HCT116 (cell line): ENCODE results near the gene CUL5. TPM values are rescaled to one million over a fixed set of nuclear protein-coding genes. Genes with fewer than 3 reads are reported as not detected.

Source experiments
- ATAC-seq: fragments of 200-7000 bp; cut with Tn5 transposase; 2 replicates; pipeline ENCODE4 v1.9.1; 2020; ENCODE audit warnings: mild to moderate bottlenecking, moderate library complexity
- BruUV-seq: library from RNA; stranded (reverse); fragments of 400-500 nt; replicated peaks from 2 replicates; lab custom pipeline; 2021; lab: Mats Ljungman, UMichigan
- CTCF ChIA-PET: fragments of 300-600 bp; sonication (Branson Sonifier 250); formaldehyde crosslinking; loops from one replicate; lab custom pipeline; 2021; ENCODE audit warnings: antibody characterized with exemption; lab: Charles Lee
- POLR2A ChIA-PET: fragments of 300-600, 350-600 bp; sonication (Branson Sonifier 250); formaldehyde crosslinking; loops from one replicate; lab custom pipeline; 2021; ENCODE audit warnings: antibody characterized with exemption; lab: Charles Lee
- RAD21 ChIA-PET, 2 experiments: fragments of 300-600 bp; sonication (Branson Sonifier 250); formaldehyde crosslinking; loops; one replicate each; lab custom pipeline; 2023; ENCODE audit warnings: low total read pairs in 2 of 2; ENCODE audit not compliant: uncharacterized antibody in 2 of 2, unreplicated experiment in 2 of 2, low non-redundant PET in 1 of 2; lab: Charles Lee
- DNase-seq: peaks from one replicate; pipeline ENCODE4 v3.0.0-alpha.2; 2010; ENCODE audit warnings: low read depth, low spot score
- H2AFZ ChIP-seq: fragments of 200-600 bp; shearing (Covaris generic), sonication (generic); 2 replicates; pipeline ENCODE4 v1.6.1; 2017; ENCODE audit warnings: low read depth, mixed run types, mixed read lengths, antibody characterized with exemption, low read length; ENCODE audit not compliant: poor library complexity, severe bottlenecking
- H3K27ac ChIP-seq: 2 replicates; pipeline ENCODE4 v1.5.1; 2012; ENCODE audit warnings: low read depth, low read length
- H3K27me3 ChIP-seq: fragments of 200-600 bp; sonication (generic); 2 replicates; pipeline ENCODE4 v1.6.1; 2016; ENCODE audit warnings: mixed run types, low read length, mixed read lengths; ENCODE audit not compliant: insufficient read depth
- H3K36me3 ChIP-seq, 2 experiments: fragments of 200-500 bp in 1 of 2; fragments of 200-600 bp in 1 of 2; sonication (Bioruptor generic) in 1 of 2; sonication (generic) in 1 of 2; 2 replicates each; pipeline versions ENCODE4 v1.5.1 to v1.6.1; 2014 to 2016; ENCODE audit warnings: low read length in 2 of 2, inconsistent platforms in 1 of 2, mixed read lengths in 1 of 2, mixed run types in 1 of 2; ENCODE audit not compliant: insufficient read depth in 2 of 2, control insufficient read depth in 1 of 2
- H3K4me1 ChIP-seq, 2 experiments: fragments of 200-600 bp in 1 of 2; sonication (generic) in 1 of 2; 2 replicates each; pipeline versions ENCODE4 v1.5.1 to v1.6.1; 2012 to 2017; ENCODE audit warnings: low read length in 2 of 2, inconsistent platforms in 1 of 2, mild to moderate bottlenecking in 1 of 2, mixed read lengths in 1 of 2, mixed run types in 1 of 2, moderate library complexity in 1 of 2; ENCODE audit not compliant: insufficient read depth in 2 of 2, control insufficient read depth in 1 of 2
- H3K4me2 ChIP-seq: fragments of 200-600 bp; sonication (generic); 2 replicates; pipeline ENCODE4 v1.6.1; 2017; ENCODE audit warnings: mixed run types, low read length, mixed read lengths
- H3K4me3 ChIP-seq, 2 experiments: fragments of 200-600 bp in 1 of 2; sonication (generic) in 1 of 2; replicated peaks in 1 of 2; 2 replicates each; pipeline ENCODE4 v1.5.1; 2011 to 2016; ENCODE audit warnings: low read length in 2 of 2, control low read depth in 1 of 2, low read depth in 1 of 2, mild to moderate bottlenecking in 1 of 2, mixed read lengths in 1 of 2, mixed run types in 1 of 2
- H3K79me2 ChIP-seq: fragments of 200-600 bp; sonication (generic); 2 replicates; pipeline ENCODE4 v1.6.1; 2017; ENCODE audit warnings: mild to moderate bottlenecking, mixed run types, low read length, moderate library complexity, mixed read lengths; ENCODE audit not compliant: insufficient read depth
- H3K9ac ChIP-seq: fragments of 200-600 bp; sonication (generic); 2 replicates; pipeline ENCODE4 v1.6.1; 2016; ENCODE audit warnings: low read length, mixed read lengths
- H3K9me2 ChIP-seq: fragments of 200-600 bp; sonication (generic), shearing (Covaris generic); 2 replicates; pipeline ENCODE4 v1.6.1; 2017; ENCODE audit warnings: mixed run types, mild to moderate bottlenecking, moderate library complexity; ENCODE audit not compliant: insufficient read depth
- H3K9me3 ChIP-seq, 2 experiments: fragments of 200-500 bp in 1 of 2; fragments of 200-600 bp in 1 of 2; sonication (Bioruptor generic) in 1 of 2; sonication (generic) in 1 of 2; 2 replicates each; pipeline ENCODE4 v1.6.1; 2014 to 2017; ENCODE audit warnings: low read length in 2 of 2, mixed read lengths in 2 of 2, inconsistent platforms in 1 of 2, low read depth in 1 of 2, mild to moderate bottlenecking in 1 of 2, mixed run types in 1 of 2, moderate library complexity in 1 of 2; ENCODE audit not compliant: control insufficient read depth in 1 of 2, insufficient read depth in 1 of 2
- H4K20me1 ChIP-seq: fragments of 200-600 bp; sonication (generic), shearing (Covaris generic); 2 replicates; pipeline ENCODE4 v1.6.1; 2017; ENCODE audit warnings: mixed run types, mild to moderate bottlenecking, moderate library complexity; ENCODE audit not compliant: insufficient read depth
- CBX3 ChIP-seq: IDR thresholded peaks from 2 replicates; pipeline ENCODE4 v1.6.1; 2012; ENCODE audit warnings: low read depth
- CEBPB ChIP-seq: IDR thresholded peaks from 2 replicates; pipeline ENCODE4 v1.6.1; 2012; ENCODE audit warnings: low read depth
- EGR1 ChIP-seq: IDR thresholded peaks from 2 replicates; pipeline ENCODE4 v1.6.1; 2012; ENCODE audit warnings: low read depth
- EZH2 ChIP-seq: fragments of 200-600 bp; sonication (generic); IDR thresholded peaks from 2 replicates; pipeline ENCODE4 v1.6.1; 2017; ENCODE audit warnings: antibody characterized with exemption, mixed run types
- EZH2phosphoT487 ChIP-seq: fragments of 200-600 bp; IDR thresholded peaks from 2 replicates; pipeline ENCODE4 v1.6.1; 2018; ENCODE audit warnings: antibody characterized with exemption, borderline replicate concordance
- JUND ChIP-seq: IDR thresholded peaks from 2 replicates; pipeline ENCODE4 v1.6.1; 2012
- POLR2AphosphoS5 ChIP-seq: IDR thresholded peaks from 2 replicates; pipeline ENCODE4 v1.6.1; 2011; ENCODE audit warnings: mild to moderate bottlenecking, low read depth, low read length, moderate library complexity
- REST ChIP-seq: IDR thresholded peaks from 2 replicates; pipeline ENCODE4 v1.6.1; 2012; ENCODE audit warnings: low read depth
- SP1 ChIP-seq: IDR thresholded peaks from 2 replicates; pipeline ENCODE4 v1.6.1; 2012; ENCODE audit warnings: low read depth
- TCF7L2 ChIP-seq: IDR thresholded peaks from 2 replicates; pipeline ENCODE4 v1.7.0; 2011; ENCODE audit warnings: borderline replicate concordance, inconsistent platforms; ENCODE audit not compliant: insufficient read depth, insufficient read length; ENCODE audit errors: extremely low read depth
- YY1 ChIP-seq: IDR thresholded peaks from 2 replicates; pipeline ENCODE4 v1.6.1; 2011; ENCODE audit warnings: low read length, low read depth, moderate library complexity, mild to moderate bottlenecking; ENCODE audit not compliant: insufficient replicate concordance; ENCODE audit errors: extremely low read depth
- ZBTB33 ChIP-seq: IDR thresholded peaks from 2 replicates; pipeline ENCODE4 v1.6.1; 2011; ENCODE audit warnings: mild to moderate bottlenecking, low read length, moderate library complexity; ENCODE audit not compliant: insufficient replicate concordance; ENCODE audit errors: extremely low read depth
- intact Hi-C: fragments of 100-400 bp; cut with micrococcal nuclease; formaldehyde crosslinking; loops from 2 replicates; pipeline ENCODE4 v1.10.0; 2022
- total RNA-seq: library from RNA; stranded (reverse); gene quantifications from one replicate; pipeline ENCODE4 v1.2.1, GENCODE V29; 2021; ENCODE audit not compliant: unreplicated experiment
- TF ChIP-seq, protein P1 (sequence below), 3 experiments: fragments of 200-600 bp in 1 of 3; sonication (generic) in 1 of 3; IDR thresholded peaks in 2 of 3; conservative IDR thresholded peaks in 1 of 3; 2 replicates each; pipeline ENCODE4 v1.5.1; 2012 to 2017; ENCODE audit warnings: low read depth in 2 of 3, low read length in 2 of 3, antibody characterized with exemption in 1 of 3, borderline replicate concordance in 1 of 3, control low read depth in 1 of 3, mild to moderate bottlenecking in 1 of 3, mixed read lengths in 1 of 3, mixed run types in 1 of 3, moderate library complexity in 1 of 3; ENCODE audit not compliant: insufficient read depth in 1 of 3
- TF ChIP-seq, protein P2 (sequence below): IDR thresholded peaks from 2 replicates; pipeline ENCODE4 v1.6.1; 2012

CUL5 gene
- total RNA-seq, 1 experiment from 2014 or later, result 41.9 TPM

DNA sequence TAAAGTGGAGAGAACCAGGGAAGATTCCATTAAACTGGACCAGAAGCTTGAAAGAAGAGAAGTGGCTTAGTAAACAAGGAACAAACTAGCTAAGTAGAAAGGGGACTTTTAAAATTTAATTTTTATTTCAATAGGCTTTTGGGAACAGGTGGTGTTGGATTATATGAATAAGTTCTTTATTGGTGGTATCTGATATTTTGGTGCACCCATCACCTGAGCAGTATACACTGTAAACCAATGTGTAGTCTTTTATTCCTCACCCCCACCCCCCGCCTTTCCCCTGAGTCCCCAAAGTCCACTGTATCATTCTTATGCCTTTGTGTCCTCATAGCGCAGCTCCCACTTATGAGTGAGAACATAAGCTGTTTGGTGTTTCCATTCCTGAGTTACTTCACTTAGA is 120.1 kb downstream of the CUL5 start:
- Histone ChIP-seq H3K36me3 (peaks cover 1 to 4% of the 10 kb centered on the region in 2 experiments; a peak in 1 of 4 replicates), H3K4me1 (peaks cover 2 to 3% of the 10 kb centered on the region in 2 experiments; a peak in 3 of 4 replicates), H3K9me3 (no peaks in the 10 kb centered on the region), H3K4me3 (no peak overlapping the region), H3K9me2 (no peaks in the 10 kb centered on the region), H3K4me2 (no peak overlapping the region), H2AFZ (no peak overlapping the region), H3K27ac (no peak overlapping the region), H3K27me3 (no peaks in the 10 kb centered on the region), H3K9ac (no peak overlapping the region), H4K20me1 (no peaks in the 10 kb centered on the region), H3K79me2 (peaks cover 71% of the 10 kb centered on the region)
- intact Hi-C loops, result no loop called here
- BruUV-seq, result no TSS peak
- TF ChIP-seq POLR2AphosphoS5, result no peak
- TF ChIP-seq CEBPB, result no peak
- TF ChIP-seq REST, result no peak
- no peak for TF ChIP-seq ZBTB33
- TF ChIP-seq JUND, result no peak
- TF ChIP-seq CBX3, result no peak
- TF ChIP-seq, protein P1, sequence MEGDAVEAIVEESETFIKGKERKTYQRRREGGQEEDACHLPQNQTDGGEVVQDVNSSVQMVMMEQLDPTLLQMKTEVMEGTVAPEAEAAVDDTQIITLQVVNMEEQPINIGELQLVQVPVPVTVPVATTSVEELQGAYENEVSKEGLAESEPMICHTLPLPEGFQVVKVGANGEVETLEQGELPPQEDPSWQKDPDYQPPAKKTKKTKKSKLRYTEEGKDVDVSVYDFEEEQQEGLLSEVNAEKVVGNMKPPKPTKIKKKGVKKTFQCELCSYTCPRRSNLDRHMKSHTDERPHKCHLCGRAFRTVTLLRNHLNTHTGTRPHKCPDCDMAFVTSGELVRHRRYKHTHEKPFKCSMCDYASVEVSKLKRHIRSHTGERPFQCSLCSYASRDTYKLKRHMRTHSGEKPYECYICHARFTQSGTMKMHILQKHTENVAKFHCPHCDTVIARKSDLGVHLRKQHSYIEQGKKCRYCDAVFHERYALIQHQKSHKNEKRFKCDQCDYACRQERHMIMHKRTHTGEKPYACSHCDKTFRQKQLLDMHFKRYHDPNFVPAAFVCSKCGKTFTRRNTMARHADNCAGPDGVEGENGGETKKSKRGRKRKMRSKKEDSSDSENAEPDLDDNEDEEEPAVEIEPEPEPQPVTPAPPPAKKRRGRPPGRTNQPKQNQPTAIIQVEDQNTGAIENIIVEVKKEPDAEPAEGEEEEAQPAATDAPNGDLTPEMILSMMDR (IDR thresholded peaks at IDR 0.05 in 2 of 3, conservative IDR thresholded peaks at IDR 0.05 in 1 of 3; ENCODE audit: borderline replicate concordance in 1 of 3, insufficient read depth in 1 of 3, low read depth in 2 of 3, low read length in 2 of 3), result no peak
- no peak for TF ChIP-seq TCF7L2
- TF ChIP-seq EZH2phosphoT487, result no peak
- no peak for TF ChIP-seq EGR1
- TF ChIP-seq YY1, result no peak
- TF ChIP-seq, protein P2, sequence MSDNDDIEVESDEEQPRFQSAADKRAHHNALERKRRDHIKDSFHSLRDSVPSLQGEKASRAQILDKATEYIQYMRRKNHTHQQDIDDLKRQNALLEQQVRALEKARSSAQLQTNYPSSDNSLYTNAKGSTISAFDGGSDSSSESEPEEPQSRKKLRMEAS, result no peak
- no peak for TF ChIP-seq SP1
- no peak for TF ChIP-seq EZH2
- no peak for ATAC-seq
- CTCF ChIA-PET, result interaction anchor here (2.2 kb wide), 1 partner anchor 10 kb away, joined by 6 read pairs; no protein-coding TSS in a partner anchor
- no peak for DNase-seq
- RAD21 ChIA-PET, result no interaction called here
- POLR2A ChIA-PET, result no interaction called here
